ENCODE results near the gene LIPI.
"Not testable (repeated sequence)": the region's sequence is repeated elsewhere in the genome, so short reads cannot be mapped to it uniquely, and the experiment has no call there.

The LIPI gene

GRCh38 chr21:14074177-14074576, 136.6 kb downstream of the LIPI start:
- DNase-seq (ENCODE audit: low read depth in 3 of 3), result no peak

- no peak for DNase-seq (ENCODE audit: low read depth in 3 of 3)
These were observed 137.1 kb downstream of the LIPI start for GRCh38 chr21:14073615-14074014.

GRCh38 chr21:14072761-14073535, 137.8 kb downstream of the LIPI start:
- DNase-seq (ENCODE audit: low read depth in 3 of 3), result no peak

- DNase-seq (ENCODE audit: low read depth in 3 of 3), result no peak
These were observed 138.6 kb downstream of the LIPI start for GRCh38 chr21:14071902-14072734.

GRCh38 chr21:14070968-14071367, 139.8 kb downstream of the LIPI start:
- DNase-seq (ENCODE audit: low read depth in 3 of 3), result no peak

- DNase-seq (ENCODE audit: low read depth in 3 of 3), result no peak
These were observed 140.5 kb downstream of the LIPI start for GRCh38 chr21:14070049-14070893.

- DNase-seq (ENCODE audit: low read depth in 3 of 3), result no peak
These were observed 146.5 kb downstream of the LIPI start for GRCh38 chr21:14064296-14064645.

GRCh38 chr21:14063620-14064295, 147.0 kb downstream of the LIPI start:
- DNase-seq (ENCODE audit: low read depth in 3 of 3), result not testable (repeated sequence)

GRCh38 chr21:14062684-14063083, 148.1 kb downstream of the LIPI start:
- DNase-seq (ENCODE audit: low read depth in 3 of 3), result not testable (repeated sequence)

GRCh38 chr21:14061820-14062219, 148.9 kb downstream of the LIPI start:
- not testable (repeated sequence) for DNase-seq (ENCODE audit: low read depth in 3 of 3)

- DNase-seq (ENCODE audit: low read depth in 3 of 3), result not testable (repeated sequence)
These were observed 151.6 kb downstream of the LIPI start for GRCh38 chr21:14058995-14059627.
